Left lung (tissue), 10 donors: ENCODE results near the gene MACROD2. TPM values are rescaled to one million over a fixed set of nuclear protein-coding genes. Genes with fewer than 3 reads are reported as not detected.

ENCODE experiments used
- ATAC-seq: fragments of 200-7000 bp; cut with Tn5 transposase; one replicate; pipeline ENCODE4 v1.9.1; 2020; ENCODE audit warnings: moderate library complexity
- DNase-seq, 4 donors: peaks; one replicate each; pipeline ENCODE4 v3.0.0-alpha.2; 2013 to 2020
- H3K27ac ChIP-seq, 2 donors: fragments of 200-600 bp; sonication (generic) in 1 of 2; one replicate each; pipeline versions ENCODE4 v1.5.0 to v1.8.0; 2020 to 2021
- H3K27me3 ChIP-seq, 2 donors: fragments of 200-600 bp; sonication (generic) in 1 of 2; one replicate each; pipeline versions ENCODE4 v1.5.0 to v1.8.0; 2020 to 2021
- H3K36me3 ChIP-seq, 2 donors: fragments of 200-600 bp; sonication (generic) in 1 of 2; one replicate each; pipeline versions ENCODE4 v1.5.0 to v1.8.0; 2020 to 2021
- H3K4me1 ChIP-seq, 2 donors: fragments of 200-600 bp; one replicate each; pipeline ENCODE4 v1.8.0; 2021
- H3K4me3 ChIP-seq, 2 donors: fragments of 200-600 bp; sonication (generic) in 1 of 2; one replicate each; pipeline versions ENCODE4 v1.5.0 to v1.8.0; 2020 to 2021; ENCODE audit warnings: mild to moderate bottlenecking in 1 of 2
- H3K9me3 ChIP-seq, 2 donors: fragments of 200-600 bp; sonication (generic) in 1 of 2; one replicate each; pipeline versions ENCODE4 v1.5.0 to v1.8.0; 2020 to 2021
- CTCF ChIP-seq, 2 donors: fragments of 200-600 bp; sonication (generic) in 1 of 2; IDR thresholded peaks; one replicate each; pipeline versions ENCODE4 v1.5.0 to v1.8.0; 2021; ENCODE audit warnings: antibody characterized with exemption in 2 of 2
- intact Hi-C, 2 donors: fragments of 100-400 bp; cut with DNase I; formaldehyde crosslinking; loops; one replicate each; pipeline versions ENCODE4 v1.11.2 to v1.14.2; 2022
- polyA plus RNA-seq, 6 donors: library from polyadenylated mRNA; unstranded; fragments of 120-200 nt; gene quantifications; one replicate each; pipeline ENCODE4 v1.2.1, GENCODE V29; 2013; ENCODE audit not compliant: insufficient read length in 6 of 6
- total RNA-seq, 2 donors: library from RNA; stranded (reverse); fragmentation: NEBNext Ultra II Directional; extraction: Animal tissue kit (Norgen Biotek cat#: 25700); gene quantifications; one replicate each; pipeline ENCODE4 v1.2.1, GENCODE V29; 2021
- donor health status: DM: no; HTN: yes; CAD: no.
- donor health status: DM: no; HTN: no; CAD: no.

The MACROD2 gene
- total and polyA plus RNA-seq, 8 donors = 6.1 to 23.6 (median 8.9) TPM

GRCh38 chr20:15546525-15547023, 1551.3 kb downstream of the MACROD2 start:
- no peak for ATAC-seq
- intact Hi-C loops = no loop called here
- no peaks in the 10 kb centered on the region for H3K4me1 ChIP-seq

GRCh38 chr20:15547119-15547518, 1551.8 kb downstream of the MACROD2 start:
- ATAC-seq (no peak), DNase-seq (no peak)
- Histone ChIP-seq H3K36me3 (no peaks in the 10 kb centered on the region), H3K27ac (no peak overlapping the region), H3K4me3 (no peak overlapping the region), H3K4me1 (no peaks in the 10 kb centered on the region), H3K27me3 (no peaks in the 10 kb centered on the region), H3K9me3 (peaks cover 0 to 21% of the 10 kb centered on the region in 2 donors)
- intact Hi-C loops = no loop called here
- TF ChIP-seq CTCF (IDR thresholded peaks at IDR 0.05) = no peak

More at GRCh38 chr20:15546525-15547023, 1551.3 kb downstream of the MACROD2 start:
- no peak for DNase-seq
- peaks cover 0 to 16% of the 10 kb centered on the region in 2 donors for H3K9me3 ChIP-seq
- H3K27me3 ChIP-seq = no peaks in the 10 kb centered on the region
- TF ChIP-seq CTCF (IDR thresholded peaks at IDR 0.05) = no peak
- H3K4me3 ChIP-seq = no peak overlapping the region
- H3K27ac ChIP-seq = no peak overlapping the region
- no peaks in the 10 kb centered on the region for H3K36me3 ChIP-seq

GRCh38 chr20:15550116-15550870, 1555.0 kb downstream of the MACROD2 start:
- H3K4me1 ChIP-seq = no peaks in the 10 kb centered on the region
- no peaks in the 10 kb centered on the region for H3K36me3 ChIP-seq
- intact Hi-C loops = no loop called here
- no peak overlapping the region for H3K27ac ChIP-seq
- DNase-seq = no peak
- H3K27me3 ChIP-seq = no peaks in the 10 kb centered on the region
- peaks cover 0 to 39% of the 10 kb centered on the region in 2 donors for H3K9me3 ChIP-seq
- TF ChIP-seq CTCF (IDR thresholded peaks at IDR 0.05) = no peak
- ATAC-seq = no peak
- H3K4me3 ChIP-seq = no peak overlapping the region

- ATAC-seq (no peak), DNase-seq (no peak)
- H3K36me3 ChIP-seq = no peaks in the 10 kb centered on the region
- TF ChIP-seq CTCF (IDR thresholded peaks at IDR 0.05) = no peak
- intact Hi-C loops = no loop called here
- H3K27ac ChIP-seq = no peak overlapping the region
- no peaks in the 10 kb centered on the region for H3K4me1 ChIP-seq
- no peaks in the 10 kb centered on the region for H3K27me3 ChIP-seq
- H3K9me3 ChIP-seq = peaks cover 0 to 30% of the 10 kb centered on the region in 2 donors
- no peak overlapping the region for H3K4me3 ChIP-seq
These were observed 1560.6 kb downstream of the MACROD2 start for GRCh38 chr20:15555913-15556312.

GRCh38 chr20:15556869-15557268, 1561.6 kb downstream of the MACROD2 start:
- intact Hi-C loops = no loop called here
- H3K4me3 ChIP-seq = no peak overlapping the region
- H3K4me1 ChIP-seq = no peaks in the 10 kb centered on the region
- H3K27me3 ChIP-seq = no peaks in the 10 kb centered on the region
- ATAC-seq = no peak
- TF ChIP-seq CTCF (IDR thresholded peaks at IDR 0.05) = no peak
- H3K36me3 ChIP-seq = no peaks in the 10 kb centered on the region
- no peak overlapping the region for H3K27ac ChIP-seq
- H3K9me3 ChIP-seq = peaks cover 0 to 20% of the 10 kb centered on the region in 2 donors
- DNase-seq = no peak
